Skeletal muscle tissue (tissue), 4 donors: ENCODE results near the gene IGSF9. TPM values are rescaled to one million over a fixed set of nuclear protein-coding genes. Genes with fewer than 3 reads are reported as not detected.

Source experiments
- H3K27ac ChIP-seq: one replicate; pipeline ENCODE4 v1.7.0; 2013; ENCODE audit warnings: mild to moderate bottlenecking, low read depth, low read length, inconsistent platforms
- H3K27me3 ChIP-seq, 3 donors: one replicate each; pipeline ENCODE4 v1.7.0; 2013; ENCODE audit warnings: low read length in 3 of 3; ENCODE audit not compliant: control insufficient read depth in 3 of 3, insufficient read depth in 3 of 3
- H3K36me3 ChIP-seq, 3 donors: one replicate each; pipeline ENCODE4 v1.7.0; 2013; ENCODE audit warnings: low read length in 3 of 3; ENCODE audit not compliant: control insufficient read depth in 3 of 3, insufficient read depth in 3 of 3
- H3K4me1 ChIP-seq, 3 donors: one replicate each; pipeline ENCODE4 v1.7.0; 2013; ENCODE audit warnings: low read length in 3 of 3, mild to moderate bottlenecking in 3 of 3; ENCODE audit not compliant: control insufficient read depth in 3 of 3, insufficient read depth in 3 of 3
- H3K4me3 ChIP-seq, 3 donors: one replicate each; pipeline ENCODE4 v1.7.0; 2013; ENCODE audit warnings: low read length in 3 of 3
- H3K9ac ChIP-seq, 3 donors: one replicate each; pipeline ENCODE4 v1.7.0; 2013; ENCODE audit warnings: low read length in 3 of 3, mild to moderate bottlenecking in 3 of 3, moderate library complexity in 2 of 3, low read depth in 1 of 3
- H3K9me3 ChIP-seq, 3 donors: one replicate each; pipeline ENCODE4 v1.7.0; 2013; ENCODE audit warnings: low read length in 3 of 3; ENCODE audit not compliant: control insufficient read depth in 3 of 3
- total RNA-seq: library from RNA; depleted of rRNA; stranded (reverse); fragments of >200 nt; gene quantifications from one replicate; pipeline ENCODE4 v1.2.3, GENCODE V29; 2014
- donor health status: Osteomylitis.

The IGSF9 gene
- under 0.01 TPM for total RNA-seq

- Histone ChIP-seq H3K27ac (no peak within 1 kb of the TSS), H3K9ac (peak within 1 kb of the TSS; percentile 45 to 59 (median 47)), H3K4me1 (peaks cover 10 to 11% (median 11%) of the 10 kb centered on the region in 3 donors), H3K4me3 (peak within 1 kb of the TSS; percentile 59 to 67 (median 65)), H3K27me3 (peaks cover 31 to 44% (median 32%) of the 10 kb centered on the region in 3 donors), H3K9me3 (no peaks in the 10 kb centered on the region), H3K36me3 (no peaks in the 10 kb centered on the region)
Measured at GRCh38 chr1:159945483-159946241, at the start of gene IGSF9. Gene IGSF9, minus strand, starts transcription at chr1:159945613. Its CDS starts 2,159 bp downstream, at chr1:159943454.

GRCh38 chr1:159994896-159995295 is 49.5 kb upstream of the IGSF9 start:
- Histone ChIP-seq H3K27ac (no peak overlapping the region), H3K4me1 (no peaks in the 10 kb centered on the region), H3K36me3 (no peaks in the 10 kb centered on the region), H3K4me3 (no peak overlapping the region), H3K27me3 (peaks cover 0 to 3% (median 0%) of the 10 kb centered on the region in 3 donors), H3K9me3 (no peaks in the 10 kb centered on the region), H3K9ac (no peak overlapping the region)

GRCh38 chr1:159993911-159994310 is 48.5 kb upstream of the IGSF9 start:
- Histone ChIP-seq H3K27me3 (peaks cover 0 to 4% (median 2%) of the 10 kb centered on the region in 3 donors), H3K36me3 (no peaks in the 10 kb centered on the region), H3K4me1 (no peaks in the 10 kb centered on the region), H3K9ac (no peak overlapping the region), H3K27ac (no peak overlapping the region), H3K9me3 (no peaks in the 10 kb centered on the region), H3K4me3 (no peak overlapping the region)

- Histone ChIP-seq H3K27ac (no peak overlapping the region), H3K36me3 (no peaks in the 10 kb centered on the region), H3K9ac (no peak overlapping the region), H3K4me1 (no peaks in the 10 kb centered on the region), H3K9me3 (no peaks in the 10 kb centered on the region), H3K4me3 (no peak overlapping the region), H3K27me3 (peaks cover 0 to 4% (median 2%) of the 10 kb centered on the region in 3 donors)
Measured at GRCh38 chr1:159992161-159992560, 46.7 kb upstream of the IGSF9 start.

- peaks cover 0 to 4% (median 2%) of the 10 kb centered on the region in 3 donors for H3K27me3 ChIP-seq
- H3K27ac ChIP-seq = no peak overlapping the region
- H3K9me3 ChIP-seq = no peaks in the 10 kb centered on the region
- H3K36me3 ChIP-seq = no peaks in the 10 kb centered on the region
- H3K4me1 ChIP-seq = no peaks in the 10 kb centered on the region
- no peak overlapping the region for H3K9ac ChIP-seq
- H3K4me3 ChIP-seq = no peak overlapping the region
Measured at GRCh38 chr1:159991513-159991912, 46.1 kb upstream of the IGSF9 start.

GRCh38 chr1:159990005-159990404 is 44.6 kb upstream of the IGSF9 start:
- H3K9me3 ChIP-seq = no peaks in the 10 kb centered on the region
- H3K4me3 ChIP-seq = no peak overlapping the region
- no peaks in the 10 kb centered on the region for H3K4me1 ChIP-seq
- H3K27me3 ChIP-seq = peaks cover 0 to 4% (median 2%) of the 10 kb centered on the region in 3 donors
- no peaks in the 10 kb centered on the region for H3K36me3 ChIP-seq
- no peak overlapping the region for H3K27ac ChIP-seq
- no peak overlapping the region for H3K9ac ChIP-seq

- Histone ChIP-seq H3K4me1 (no peaks in the 10 kb centered on the region), H3K4me3 (no peak overlapping the region), H3K36me3 (no peaks in the 10 kb centered on the region), H3K9ac (no peak overlapping the region), H3K9me3 (no peaks in the 10 kb centered on the region), H3K27ac (no peak overlapping the region), H3K27me3 (peaks cover 0 to 4% (median 2%) of the 10 kb centered on the region in 3 donors)
Measured at GRCh38 chr1:159989581-159989980, 44.2 kb upstream of the IGSF9 start.

GRCh38 chr1:159988006-159988405 is 42.6 kb upstream of the IGSF9 start:
- Histone ChIP-seq H3K27me3 (peaks cover 2 to 4% (median 3%) of the 10 kb centered on the region in 3 donors), H3K4me3 (no peak overlapping the region), H3K4me1 (no peaks in the 10 kb centered on the region), H3K9ac (no peak overlapping the region), H3K27ac (no peak overlapping the region), H3K36me3 (no peaks in the 10 kb centered on the region), H3K9me3 (no peaks in the 10 kb centered on the region)

GRCh38 chr1:159987186-159987585 is 41.8 kb upstream of the IGSF9 start:
- no peaks in the 10 kb centered on the region for H3K36me3 ChIP-seq
- H3K27ac ChIP-seq = no peak overlapping the region
- no peak overlapping the region for H3K4me3 ChIP-seq
- peaks cover 2 to 4% (median 3%) of the 10 kb centered on the region in 3 donors for H3K27me3 ChIP-seq
- no peak overlapping the region for H3K9ac ChIP-seq
- H3K9me3 ChIP-seq = no peaks in the 10 kb centered on the region
- H3K4me1 ChIP-seq = no peaks in the 10 kb centered on the region

GRCh38 chr1:159986531-159986930 is 41.1 kb upstream of the IGSF9 start:
- Histone ChIP-seq H3K4me1 (no peaks in the 10 kb centered on the region), H3K9ac (no peak overlapping the region), H3K36me3 (no peaks in the 10 kb centered on the region), H3K27ac (no peak overlapping the region), H3K4me3 (no peak overlapping the region), H3K9me3 (no peaks in the 10 kb centered on the region), H3K27me3 (peaks cover 2 to 4% (median 3%) of the 10 kb centered on the region in 3 donors)
